Suprapubic skin (tissue), 3 donors: ENCODE measurements around the gene ADSS2.

Source experiments
- EP300 ChIP-seq: sonication (generic); formaldehyde crosslinking; IDR thresholded peaks from one replicate; pipeline ENCODE4 v1.6.1; 2017; ENCODE audit warnings: antibody characterized with exemption
- POLR2A ChIP-seq, 2 donors: fragments of 450-650 bp; IDR thresholded peaks; one replicate each; pipeline ENCODE4 v1.6.1; 2017; ENCODE audit warnings: antibody characterized with exemption in 2 of 2, mild to moderate bottlenecking in 2 of 2, moderate library complexity in 2 of 2
- TF ChIP-seq, protein P1 (sequence below), 2 donors: fragments of 200-600 bp in 1 of 2; fragments of 450-650 bp in 1 of 2; sonication (generic) in 1 of 2; IDR thresholded peaks; one replicate each; pipeline ENCODE4 v1.5.1; 2016 to 2019; ENCODE audit warnings: antibody characterized with exemption in 2 of 2, mild to moderate bottlenecking in 1 of 2, moderate library complexity in 1 of 2

DNA sequence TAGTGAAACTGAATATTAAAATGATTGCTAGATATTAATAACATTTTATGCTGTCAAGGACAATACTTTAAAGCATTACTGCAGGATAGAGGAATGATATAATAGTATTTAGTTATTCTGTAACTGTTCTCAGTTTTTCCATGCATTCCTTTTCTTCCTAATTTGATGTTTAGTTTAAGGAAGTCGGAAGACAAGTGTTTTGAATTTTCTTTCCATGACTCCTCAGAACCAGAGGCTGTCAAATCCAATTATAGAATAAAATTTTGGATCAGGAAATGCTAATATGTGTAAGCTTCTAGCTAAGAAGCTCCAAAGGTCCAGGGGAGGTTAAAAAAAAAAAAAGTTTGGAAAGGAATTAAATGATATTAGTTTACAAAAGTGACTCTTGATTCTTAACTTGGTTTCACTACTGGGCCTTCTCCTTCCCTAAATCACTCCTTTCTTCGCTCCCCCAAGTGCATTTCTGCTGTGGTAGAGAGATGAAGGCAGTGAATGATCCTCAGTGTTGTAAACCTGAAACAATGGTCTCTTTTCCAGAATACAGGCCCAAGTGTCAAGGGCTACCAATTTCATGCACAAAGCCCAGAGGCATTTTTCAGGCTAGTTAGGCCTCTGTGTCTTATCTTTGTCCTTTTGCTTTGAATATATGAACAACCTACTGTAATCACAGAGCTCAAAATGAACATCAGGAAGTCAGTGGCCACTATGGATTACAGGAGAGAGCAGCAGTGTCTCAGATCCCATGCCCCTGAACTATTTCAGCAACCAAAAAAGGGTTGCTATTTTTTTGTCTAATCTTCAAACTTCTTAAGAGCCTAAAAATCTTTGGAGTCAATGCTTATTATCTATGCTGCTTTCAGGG, 6.2 kb downstream of the ADSS2 start:
- TF ChIP-seq, protein P1, sequence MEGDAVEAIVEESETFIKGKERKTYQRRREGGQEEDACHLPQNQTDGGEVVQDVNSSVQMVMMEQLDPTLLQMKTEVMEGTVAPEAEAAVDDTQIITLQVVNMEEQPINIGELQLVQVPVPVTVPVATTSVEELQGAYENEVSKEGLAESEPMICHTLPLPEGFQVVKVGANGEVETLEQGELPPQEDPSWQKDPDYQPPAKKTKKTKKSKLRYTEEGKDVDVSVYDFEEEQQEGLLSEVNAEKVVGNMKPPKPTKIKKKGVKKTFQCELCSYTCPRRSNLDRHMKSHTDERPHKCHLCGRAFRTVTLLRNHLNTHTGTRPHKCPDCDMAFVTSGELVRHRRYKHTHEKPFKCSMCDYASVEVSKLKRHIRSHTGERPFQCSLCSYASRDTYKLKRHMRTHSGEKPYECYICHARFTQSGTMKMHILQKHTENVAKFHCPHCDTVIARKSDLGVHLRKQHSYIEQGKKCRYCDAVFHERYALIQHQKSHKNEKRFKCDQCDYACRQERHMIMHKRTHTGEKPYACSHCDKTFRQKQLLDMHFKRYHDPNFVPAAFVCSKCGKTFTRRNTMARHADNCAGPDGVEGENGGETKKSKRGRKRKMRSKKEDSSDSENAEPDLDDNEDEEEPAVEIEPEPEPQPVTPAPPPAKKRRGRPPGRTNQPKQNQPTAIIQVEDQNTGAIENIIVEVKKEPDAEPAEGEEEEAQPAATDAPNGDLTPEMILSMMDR (IDR thresholded peaks at IDR 0.05), result no peak
- TF ChIP-seq POLR2A (IDR thresholded peaks at IDR 0.05) (no peak), EP300 (no peak)
